HG02571 (cell line): ENCODE results near the gene CRISP3.

ENCODE experiments used
- ATAC-seq: cut with Tn5 transposase; IDR thresholded peaks from one replicate; pipeline ENCODE4 v1.9.1; 2021; ENCODE audit warnings: mild to moderate bottlenecking, moderate library complexity; ENCODE audit not compliant: unreplicated experiment

CRISP3 gene

DNA sequence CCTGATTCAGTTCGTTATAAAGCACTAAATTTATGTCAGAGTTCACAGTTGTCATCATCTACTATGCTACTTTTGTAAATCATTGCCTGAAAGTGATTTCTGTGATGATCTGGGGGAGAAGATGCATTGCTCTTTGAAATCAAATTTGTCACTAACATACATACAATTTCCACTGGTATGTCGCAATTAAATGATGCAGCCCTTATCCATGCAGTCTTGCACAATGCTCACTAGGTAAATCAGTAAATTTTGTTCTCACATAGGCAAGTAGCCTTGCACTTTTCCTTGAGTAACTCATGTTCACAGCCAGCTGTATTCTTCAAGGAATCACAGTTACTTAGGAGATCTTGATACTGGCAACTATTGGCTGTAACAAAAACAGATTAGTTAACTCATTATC is 51.7 kb downstream of the CRISP3 start:
- no peak for ATAC-seq
